Hepatocyte (in vitro differentiated cells): ENCODE measurements around the gene CCDC9B. TPM values are rescaled to one million over a fixed set of nuclear protein-coding genes. Genes with fewer than 3 reads are reported as not detected.

ENCODE experiments used
- DNase-seq: peaks from one replicate; pipeline ENCODE4 v3.0.0-alpha.2; 2016; ENCODE audit warnings: low spot score
- H2AFZ ChIP-seq: fragments of 200-600 bp; sonication (generic); 2 replicates; pipeline ENCODE4 v1.6.0; 2016; ENCODE audit warnings: antibody characterized with exemption, mild to moderate bottlenecking
- H3K27ac ChIP-seq: fragments of 200-600 bp; sonication (generic); 2 replicates; pipeline ENCODE4 v1.5.1; 2016; ENCODE audit warnings: mild to moderate bottlenecking
- H3K27me3 ChIP-seq: fragments of 200-600 bp; sonication (generic); 2 replicates; pipeline ENCODE4 v1.6.1; 2016
- H3K36me3 ChIP-seq: fragments of 200-600 bp; sonication (generic); replicated peaks from 2 replicates; pipeline ENCODE4 v1.5.1; 2016; ENCODE audit warnings: low read depth; ENCODE audit not compliant: insufficient read depth
- H3K4me1 ChIP-seq: fragments of 200-600 bp; sonication (generic); 2 replicates; pipeline ENCODE4 v1.5.1; 2016; ENCODE audit warnings: mild to moderate bottlenecking, moderate library complexity; ENCODE audit not compliant: insufficient read depth
- H3K4me2 ChIP-seq: fragments of 200-600 bp; sonication (generic); 2 replicates; pipeline ENCODE4 v1.6.0; 2016
- H3K4me3 ChIP-seq: fragments of 200-600 bp; sonication (generic); 2 replicates; pipeline ENCODE4 v1.5.1; 2016; ENCODE audit warnings: mild to moderate bottlenecking
- H3K79me2 ChIP-seq: fragments of 200-600 bp; sonication (generic); 2 replicates; pipeline ENCODE4 v1.6.0; 2017; ENCODE audit warnings: mild to moderate bottlenecking
- H3K9me2 ChIP-seq: fragments of 200-600 bp; sonication (generic); replicated peaks from 2 replicates; pipeline ENCODE4 v1.6.0; 2017; ENCODE audit warnings: mild to moderate bottlenecking; ENCODE audit not compliant: insufficient read depth
- H3K9me3 ChIP-seq: fragments of 200-600 bp; sonication (generic); 2 replicates; pipeline ENCODE4 v1.5.1; 2016; ENCODE audit warnings: low read depth, mild to moderate bottlenecking
- H4K20me1 ChIP-seq: fragments of 200-600 bp; sonication (generic); 2 replicates; pipeline ENCODE4 v1.6.0; 2016; ENCODE audit warnings: mild to moderate bottlenecking; ENCODE audit not compliant: insufficient read depth, poor library complexity, severe bottlenecking
- EZH2 ChIP-seq: fragments of 200-600 bp; sonication (generic); IDR thresholded peaks from 2 replicates; pipeline ENCODE4 v1.6.1; 2016; ENCODE audit warnings: antibody characterized with exemption, mild to moderate bottlenecking, borderline replicate concordance
- EZH2phosphoT487 ChIP-seq: fragments of 200-600 bp; sonication (generic); IDR thresholded peaks from one replicate; pipeline ENCODE4 v1.6.1; 2018; ENCODE audit warnings: antibody characterized with exemption, mild to moderate bottlenecking, low read depth, moderate library complexity; ENCODE audit not compliant: unreplicated experiment, severe bottlenecking
- WGBS: methylation state at CpG from one replicate; pipeline ENCODE4 v1.1.6; 2016; ENCODE audit warnings: low lambda C conversion rate; ENCODE audit errors: missing lambda C conversion rate; 5-methylcytosine and 5-hydroxymethylcytosine counted together
- polyA plus RNA-seq: library from polyadenylated mRNA; unstranded; fragments of >200 nt; fragmentation: Nextera tagmentation; extraction: Ambion mirVana; gene quantifications from 2 replicates; pipeline ENCODE4 v1.2.1, GENCODE V29; 2016
- total RNA-seq: library from RNA; depleted of rRNA; stranded (reverse); fragments of >200 nt; gene quantifications from 2 replicates; pipeline ENCODE4 v1.2.3, GENCODE V29; 2014
- TF ChIP-seq, protein P1 (sequence below): fragments of 200-600 bp; sonication (generic); IDR thresholded peaks from 2 replicates; pipeline ENCODE4 v1.5.1; 2016; ENCODE audit warnings: antibody characterized with exemption, mild to moderate bottlenecking; ENCODE audit not compliant: poor library complexity

Gene CCDC9B
- total and polyA plus RNA-seq, 2 experiments from 2014 or later = 4.0 to 7.6 TPM

GRCh38 chr15:40323239-40323952 is 17.3 kb downstream of the CCDC9B start, which contains the start of gene INAFM2:
Gene INAFM2, plus strand, starts transcription at chr15:40323692. Its CDS starts 364 bp downstream, at chr15:40324056.
- WGBS = 1% methylated on average over 43 of the region's 103 CpGs
- Histone ChIP-seq H3K4me2 (peak within 1 kb of the TSS; percentile 96), H3K36me3 (no peaks in the 10 kb centered on the region), H3K9me3 (no peaks in the 10 kb centered on the region), H4K20me1 (no peaks in the 10 kb centered on the region), H2AFZ (peak within 1 kb of the TSS; percentile 78), H3K27ac (no peak within 1 kb of the TSS), H3K27me3 (no peaks in the 10 kb centered on the region), H3K4me3 (peak within 1 kb of the TSS; percentile 69), H3K4me1 (peaks cover 18% of the 10 kb centered on the region), H3K9me2 (no peaks in the 10 kb centered on the region), H3K79me2 (peaks cover 19% of the 10 kb centered on the region)
- TF ChIP-seq EZH2phosphoT487 (no peak), EZH2 (no peak)
- TF ChIP-seq, protein P1, sequence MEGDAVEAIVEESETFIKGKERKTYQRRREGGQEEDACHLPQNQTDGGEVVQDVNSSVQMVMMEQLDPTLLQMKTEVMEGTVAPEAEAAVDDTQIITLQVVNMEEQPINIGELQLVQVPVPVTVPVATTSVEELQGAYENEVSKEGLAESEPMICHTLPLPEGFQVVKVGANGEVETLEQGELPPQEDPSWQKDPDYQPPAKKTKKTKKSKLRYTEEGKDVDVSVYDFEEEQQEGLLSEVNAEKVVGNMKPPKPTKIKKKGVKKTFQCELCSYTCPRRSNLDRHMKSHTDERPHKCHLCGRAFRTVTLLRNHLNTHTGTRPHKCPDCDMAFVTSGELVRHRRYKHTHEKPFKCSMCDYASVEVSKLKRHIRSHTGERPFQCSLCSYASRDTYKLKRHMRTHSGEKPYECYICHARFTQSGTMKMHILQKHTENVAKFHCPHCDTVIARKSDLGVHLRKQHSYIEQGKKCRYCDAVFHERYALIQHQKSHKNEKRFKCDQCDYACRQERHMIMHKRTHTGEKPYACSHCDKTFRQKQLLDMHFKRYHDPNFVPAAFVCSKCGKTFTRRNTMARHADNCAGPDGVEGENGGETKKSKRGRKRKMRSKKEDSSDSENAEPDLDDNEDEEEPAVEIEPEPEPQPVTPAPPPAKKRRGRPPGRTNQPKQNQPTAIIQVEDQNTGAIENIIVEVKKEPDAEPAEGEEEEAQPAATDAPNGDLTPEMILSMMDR = peak; percentile 59
- DNase-seq = peak; percentile 95

DNA sequence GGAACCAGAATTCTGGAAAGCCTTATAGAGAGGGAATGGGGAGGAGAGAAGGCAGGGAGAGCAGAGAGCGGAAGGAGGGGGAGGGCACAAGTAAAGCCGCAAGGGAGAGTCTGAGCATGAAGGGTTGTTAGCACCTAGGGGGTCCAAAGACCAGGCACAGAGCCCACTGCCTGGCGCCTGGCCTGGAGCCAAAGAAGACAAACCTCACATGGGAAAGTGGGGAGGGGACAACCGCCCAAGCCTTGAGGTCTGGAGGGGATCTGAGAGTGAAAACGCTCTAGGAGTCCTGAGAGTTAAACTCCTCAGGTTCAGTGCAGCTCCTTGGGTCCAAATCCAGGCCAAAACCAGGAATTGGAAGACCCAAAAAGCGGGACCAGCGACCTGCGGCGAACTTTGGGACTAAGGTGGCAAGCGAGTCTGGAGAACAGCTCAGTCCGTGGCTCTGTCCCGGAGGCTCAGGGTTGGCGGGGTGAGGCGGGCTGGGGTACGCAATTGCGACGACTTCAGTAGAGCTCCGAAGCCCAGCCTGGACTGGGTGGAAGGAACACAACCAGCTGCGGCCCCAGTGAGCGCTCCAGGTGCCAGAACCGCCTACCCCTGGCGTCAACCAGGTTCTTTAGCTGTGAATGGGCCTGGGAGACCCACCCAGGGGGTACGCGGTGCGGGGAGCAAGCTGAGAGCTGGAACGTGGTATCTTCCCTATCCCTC is 18.1 kb downstream of the CCDC9B start:
- no peaks in the 10 kb centered on the region for H3K9me2 ChIP-seq
- H3K79me2 ChIP-seq = peaks cover 19% of the 10 kb centered on the region
- H3K27ac ChIP-seq = no peak overlapping the region
- 19% methylated on average over 26 of the region's 26 CpGs for WGBS
- H3K27me3 ChIP-seq = no peaks in the 10 kb centered on the region
- no peak overlapping the region for H2AFZ ChIP-seq
- H3K4me3 ChIP-seq = no peak overlapping the region
- no peaks in the 10 kb centered on the region for H3K36me3 ChIP-seq
- H3K4me1 ChIP-seq = peaks cover 17% of the 10 kb centered on the region
- no peak for DNase-seq
- H3K9me3 ChIP-seq = no peaks in the 10 kb centered on the region
- H3K4me2 ChIP-seq = peak overlapping the region; percentile 79
- TF ChIP-seq EZH2phosphoT487 = no peak
- TF ChIP-seq, protein P1 = no peak
- no peak for TF ChIP-seq EZH2
- no peaks in the 10 kb centered on the region for H4K20me1 ChIP-seq

- peak; percentile 83 for DNase-seq
Measured at GRCh38 chr15:40320931-40321371, 19.8 kb downstream of the CCDC9B start.

More at GRCh38 chr15:40320931-40321371, 19.8 kb downstream of the CCDC9B start:
- 1% methylated on average over 2 of the region's 2 CpGs for whole genome bisulfite sequencing
- no peak for TF ChIP-seq EZH2
- TF ChIP-seq, protein P1 = peak; percentile 79
- TF ChIP-seq EZH2phosphoT487 = no peak
- H3K27ac ChIP-seq = no peak overlapping the region
- H3K36me3 ChIP-seq = no peaks in the 10 kb centered on the region
- no peak overlapping the region for H3K4me3 ChIP-seq
- no peak overlapping the region for H2AFZ ChIP-seq
- H3K9me3 ChIP-seq = no peaks in the 10 kb centered on the region
- H4K20me1 ChIP-seq = no peaks in the 10 kb centered on the region
- no peaks in the 10 kb centered on the region for H3K27me3 ChIP-seq
- H3K79me2 ChIP-seq = peaks cover 13% of the 10 kb centered on the region
- H3K4me2 ChIP-seq = no peak overlapping the region
- peaks cover 12% of the 10 kb centered on the region for H3K4me1 ChIP-seq
- H3K9me2 ChIP-seq = no peaks in the 10 kb centered on the region
